Brain microvascular endothelial cell (primary cell): ENCODE data around the gene KATNAL1.

Source experiments
- DNase-seq: peaks from one replicate; pipeline ENCODE4 v3.0.0-alpha.2; 2020
- H3K27ac ChIP-seq: fragments of 250-450 bp; sonication (Bioruptor Pico); 2 replicates; pipeline ENCODE4 v1.5.1; 2020; ENCODE audit warnings: mild to moderate bottlenecking, moderate library complexity
- H3K27me3 ChIP-seq: fragments of 250-450 bp; sonication (Bioruptor Pico); replicated peaks from 2 replicates; pipeline ENCODE4 v1.5.1; 2020; ENCODE audit warnings: mild to moderate bottlenecking
- H3K36me3 ChIP-seq: fragments of 250-450 bp; sonication (Bioruptor Pico); replicated peaks from 2 replicates; pipeline ENCODE4 v1.5.1; 2020; ENCODE audit warnings: mild to moderate bottlenecking
- H3K4me3 ChIP-seq: 2 replicates; pipeline ENCODE4 v1.5.1; 2011; ENCODE audit warnings: low read depth, mild to moderate bottlenecking, control low read depth, low read length, moderate library complexity
- CTCF ChIP-seq: IDR thresholded peaks from 2 replicates; pipeline ENCODE4 v1.5.1; 2011; ENCODE audit warnings: low read depth, mild to moderate bottlenecking, moderate library complexity, low read length, control low read depth, inconsistent platforms; ENCODE audit errors: missing control alignments
- in situ Hi-C: cut with HindIII; loops from 2 replicates; pipeline ENCODE4 v1.10.0; 2017; ENCODE audit warnings: low sequenced_read_pairs, low pct_ligation_motif_present

KATNAL1 gene

GRCh38 chr13:30159446-30159839 is 147.9 kb downstream of the KATNAL1 start:
- in situ Hi-C loops: no loop called here
- H3K4me3 ChIP-seq: no peak overlapping the region
- H3K27ac ChIP-seq: peak overlapping the region; percentile 50
- no peaks in the 10 kb centered on the region for H3K36me3 ChIP-seq
- TF ChIP-seq CTCF: no peak
- H3K27me3 ChIP-seq: no peaks in the 10 kb centered on the region
- peak; percentile 93 for DNase-seq

GRCh38 chr13:30158774-30159445 is 148.4 kb downstream of the KATNAL1 start:
- in situ Hi-C loops: no loop called here
- Histone ChIP-seq H3K27ac (peak overlapping the region; percentile 50), H3K4me3 (no peak overlapping the region), H3K36me3 (no peaks in the 10 kb centered on the region), H3K27me3 (no peaks in the 10 kb centered on the region)
- peak; percentile 65 for DNase-seq
- TF ChIP-seq CTCF: peak; percentile 76

- in situ Hi-C loops: no loop called here
- Histone ChIP-seq H3K4me3 (no peak overlapping the region), H3K27ac (no peak overlapping the region), H3K27me3 (no peaks in the 10 kb centered on the region), H3K36me3 (no peaks in the 10 kb centered on the region)
- no peak for TF ChIP-seq CTCF
- no peak for DNase-seq
These were observed 149.7 kb downstream of the KATNAL1 start for GRCh38 chr13:30157616-30157993.

GRCh38 chr13:30156826-30157615 is 150.3 kb downstream of the KATNAL1 start:
- DNase-seq: no peak
- no peak overlapping the region for H3K4me3 ChIP-seq
- H3K27me3 ChIP-seq: no peaks in the 10 kb centered on the region
- H3K27ac ChIP-seq: no peak overlapping the region
- no peaks in the 10 kb centered on the region for H3K36me3 ChIP-seq
- in situ Hi-C loops: no loop called here
- TF ChIP-seq CTCF: no peak

GRCh38 chr13:30156270-30156669 is 151.1 kb downstream of the KATNAL1 start:
- DNase-seq: no peak
- in situ Hi-C loops: no loop called here
- Histone ChIP-seq H3K4me3 (no peak overlapping the region), H3K27me3 (no peaks in the 10 kb centered on the region), H3K36me3 (no peaks in the 10 kb centered on the region), H3K27ac (no peak overlapping the region)
- TF ChIP-seq CTCF: no peak
